ENCODE results near the gene MAK. TPM values are rescaled to one million over a fixed set of nuclear protein-coding genes. Genes with fewer than 3 reads are reported as not detected.

Gene MAK
- polyA plus RNA-seq, 1 donor from 2014 or later: not detected

- Histone ChIP-seq H3K9me2 (ENCODE audit: insufficient read depth, low read length) (no peaks in the 10 kb centered on the region), H3K4me3 (ENCODE audit: low read length) (no peak overlapping the region), H3K9me3 (ENCODE audit: low read length) (no peaks in the 10 kb centered on the region), H2AFZ (ENCODE audit: low read depth, low read length) (no peak overlapping the region), H3K9ac (ENCODE audit: low read length) (no peak overlapping the region), H3K27ac (ENCODE audit: low read length) (no peak overlapping the region), H4K20me1 (ENCODE audit: insufficient read depth) (no peaks in the 10 kb centered on the region), H3K36me3 (ENCODE audit: insufficient read depth, low read length) (no peaks in the 10 kb centered on the region), H3F3A (ENCODE audit: insufficient read depth, low read length, poor library complexity, severe bottlenecking) (no peaks in the 10 kb centered on the region), H3K4me2 (ENCODE audit: low read length) (no peak overlapping the region), H3K27me3 (ENCODE audit: insufficient read depth, low read depth, low read length) (no peaks in the 10 kb centered on the region), H3K79me2 (replicated peaks; ENCODE audit: insufficient read depth, low read length) (no peaks in the 10 kb centered on the region)
- TF ChIP-seq SMC3 (conservative IDR thresholded peaks at IDR 0.05; ENCODE audit: poor library complexity) (no peak), REST (IDR thresholded peaks at IDR 0.05; ENCODE audit: borderline replicate concordance) (no peak), EP300 (conservative IDR thresholded peaks at IDR 0.05; ENCODE audit: poor library complexity, severe bottlenecking) (no peak), RAD21 (conservative IDR thresholded peaks at IDR 0.05) (no peak), EZH2 (IDR thresholded peaks at IDR 0.05; ENCODE audit: borderline replicate concordance, insufficient read depth, low read length, poor library complexity, severe bottlenecking) (no peak), TAF1 (IDR thresholded peaks at IDR 0.05; ENCODE audit: low read depth) (no peak), POLR2AphosphoS5 (IDR thresholded peaks at IDR 0.05) (no peak), MXI1 (conservative IDR thresholded peaks at IDR 0.05; ENCODE audit: poor library complexity, severe bottlenecking) (no peak), CTCF (IDR thresholded peaks at IDR 0.05; ENCODE audit: poor library complexity, severe bottlenecking) (no peak)
Observed at GRCh38 chr6:10843554-10843953, 5.2 kb upstream of the MAK start.

GRCh38 chr6:10838794-10839333 lies 525 bp upstream of the MAK start:
- no peak overlapping the region for H3K27ac ChIP-seq (ENCODE audit: low read length)
- H4K20me1 ChIP-seq (ENCODE audit: insufficient read depth): no peaks in the 10 kb centered on the region
- no peaks in the 10 kb centered on the region for H3K36me3 ChIP-seq (ENCODE audit: insufficient read depth, low read length)
- no peak overlapping the region for H2AFZ ChIP-seq (ENCODE audit: low read depth, low read length)
- peaks cover 27% of the 10 kb centered on the region for H3K27me3 ChIP-seq (ENCODE audit: insufficient read depth, low read depth, low read length)
- H3K9me3 ChIP-seq (ENCODE audit: low read length): no peaks in the 10 kb centered on the region
- no peaks in the 10 kb centered on the region for H3F3A ChIP-seq (ENCODE audit: insufficient read depth, low read length, poor library complexity, severe bottlenecking)
- H3K9ac ChIP-seq (ENCODE audit: low read length): no peak overlapping the region
- no peak overlapping the region for H3K4me2 ChIP-seq (ENCODE audit: low read length)
- H3K9me2 ChIP-seq (ENCODE audit: insufficient read depth, low read length): no peaks in the 10 kb centered on the region
- H3K79me2 ChIP-seq (replicated peaks; ENCODE audit: insufficient read depth, low read length): no peaks in the 10 kb centered on the region
- peak overlapping the region; percentile 91 for H3K4me3 ChIP-seq (ENCODE audit: low read length)
- no peak for TF ChIP-seq MXI1 (conservative IDR thresholded peaks at IDR 0.05; ENCODE audit: poor library complexity, severe bottlenecking)
- TF ChIP-seq RAD21 (conservative IDR thresholded peaks at IDR 0.05): no peak
- TF ChIP-seq EP300 (conservative IDR thresholded peaks at IDR 0.05; ENCODE audit: poor library complexity, severe bottlenecking): no peak
- TF ChIP-seq SMC3 (conservative IDR thresholded peaks at IDR 0.05; ENCODE audit: poor library complexity): no peak
- TF ChIP-seq CTCF (IDR thresholded peaks at IDR 0.05; ENCODE audit: poor library complexity, severe bottlenecking): no peak
- no peak for TF ChIP-seq REST (IDR thresholded peaks at IDR 0.05; ENCODE audit: borderline replicate concordance)
- TF ChIP-seq TAF1 (IDR thresholded peaks at IDR 0.05; ENCODE audit: low read depth): no peak
- TF ChIP-seq EZH2 (IDR thresholded peaks at IDR 0.05; ENCODE audit: borderline replicate concordance, insufficient read depth, low read length, poor library complexity, severe bottlenecking): no peak
- TF ChIP-seq POLR2AphosphoS5 (IDR thresholded peaks at IDR 0.05): no peak
